HepG2 (cell line): ENCODE results near the gene SLC16A4. TPM values are rescaled to one million over a fixed set of nuclear protein-coding genes. Genes with fewer than 3 reads are reported as not detected.
A peak's percentile ranks its signal among the peaks of the same experiment; 100 is the strongest.

Experiments
- DMAP1 ChIP-seq: IDR thresholded peaks from 2 replicates; pipeline ENCODE4 v1.6.1; 2016
- E2F2 ChIP-seq: sonication (generic); formaldehyde crosslinking; IDR thresholded peaks from 2 replicates; pipeline ENCODE4 v1.4.0; 2020; ENCODE audit warnings: missing genetic modification reagents, borderline replicate concordance
- ERF ChIP-seq: IDR thresholded peaks from 2 replicates; pipeline ENCODE4 v1.6.1; 2018; ENCODE audit warnings: missing biosample characterization, missing genetic modification reagents
- FOXJ3 ChIP-seq: sonication (generic); formaldehyde crosslinking; IDR thresholded peaks from 2 replicates; pipeline ENCODE4 v1.4.0; 2020; ENCODE audit warnings: missing genetic modification reagents, mild to moderate bottlenecking, borderline replicate concordance
- GTF3A ChIP-seq: sonication (generic); formaldehyde crosslinking; conservative IDR thresholded peaks from 2 replicates; pipeline ENCODE4 v1.4.0; 2020; ENCODE audit warnings: mild to moderate bottlenecking, missing genetic modification reagents
- HNF4A ChIP-seq: sonication (generic); formaldehyde crosslinking; IDR thresholded peaks from 2 replicates; pipeline ENCODE4 v1.4.0; 2020; ENCODE audit warnings: missing genetic modification reagents
- KDM4B ChIP-seq: sonication (generic); formaldehyde crosslinking; IDR thresholded peaks from 2 replicates; pipeline ENCODE4 v1.4.0; 2020; ENCODE audit warnings: missing genetic modification reagents
- MTA1 ChIP-seq: sonication (generic); formaldehyde crosslinking; IDR thresholded peaks from 2 replicates; pipeline ENCODE4 v1.4.0; 2020; ENCODE audit warnings: missing genetic modification reagents, mild to moderate bottlenecking, borderline replicate concordance
- RAD51 ChIP-seq: fragments of 450-650 bp; IDR thresholded peaks from 2 replicates; pipeline ENCODE4 v1.6.1; 2016; ENCODE audit warnings: borderline replicate concordance
- RARA ChIP-seq: IDR thresholded peaks from 2 replicates; pipeline ENCODE4 v1.6.1; 2016; ENCODE audit warnings: missing genetic modification reagents, missing compliant biosample characterization
- TEAD2 ChIP-seq: sonication (generic); formaldehyde crosslinking; IDR thresholded peaks from 2 replicates; pipeline ENCODE4 v1.9.0; 2021; ENCODE audit warnings: missing genetic modification reagents
- ZNF251 ChIP-seq: sonication (generic); formaldehyde crosslinking; IDR thresholded peaks from 2 replicates; pipeline ENCODE4 v1.9.0; 2021; ENCODE audit warnings: mild to moderate bottlenecking, missing genetic modification reagents
- ZNF382 ChIP-seq: sonication (generic); formaldehyde crosslinking; IDR thresholded peaks from 2 replicates; pipeline ENCODE4 v1.5.0; 2020; ENCODE audit warnings: missing genetic modification reagents, mild to moderate bottlenecking, borderline replicate concordance
- ZNF547 ChIP-seq: sonication (generic); formaldehyde crosslinking; IDR thresholded peaks from 2 replicates; pipeline ENCODE4 v1.5.1; 2020; ENCODE audit warnings: mild to moderate bottlenecking, missing genetic modification reagents
- ZNF644 ChIP-seq: IDR thresholded peaks from 2 replicates; pipeline ENCODE4 v1.6.1; 2016; ENCODE audit warnings: low read depth
- ZNF652 ChIP-seq: IDR thresholded peaks from 2 replicates; pipeline ENCODE4 v1.6.1; 2016; ENCODE audit warnings: low read depth, borderline replicate concordance
- ZNF879 ChIP-seq: sonication (generic); formaldehyde crosslinking; IDR thresholded peaks from 2 replicates; pipeline ENCODE4 v1.8.1; 2023; ENCODE audit warnings: missing genetic modification reagents
- polyA plus RNA-seq, 8 experiments: library from polyadenylated mRNA; depleted of rRNA in 3 of 8; stranded (reverse) in 7 of 8; unstranded in 1 of 8; fragments of >200 nt; fragmentation: Illumina TruSeq in 4 of 8; extraction: Trizol in 4 of 8; gene quantifications; 2 replicates each; pipeline versions ENCODE4 v1.2.1 to v1.2.3, GENCODE V29; 2011 to 2016; ENCODE audit warnings: low read depth in 4 of 8, missing spikeins in 1 of 8, mixed read lengths in 1 of 8; ENCODE audit not compliant: insufficient read depth in 1 of 8
- total RNA-seq, 5 experiments: library from RNA; depleted of rRNA; stranded (reverse); fragments of >200 nt; fragmentation: Illumina TruSeq; extraction: Trizol; gene quantifications; 2 replicates each; pipeline ENCODE4 v1.2.3, GENCODE V29; 2016; ENCODE audit warnings: low read depth in 1 of 5
- TF ChIP-seq, protein P1 (sequence below): sonication (generic); formaldehyde crosslinking; IDR thresholded peaks from 2 replicates; pipeline ENCODE4 v1.8.1; 2023; ENCODE audit warnings: missing genetic modification reagents, inconsistent platforms, borderline replicate concordance
- TF ChIP-seq, protein P2 (sequence below): IDR thresholded peaks from 2 replicates; pipeline ENCODE4 v1.6.1; 2016; ENCODE audit warnings: low read depth, borderline replicate concordance
- TF ChIP-seq, protein P3 (sequence below): sonication (generic); formaldehyde crosslinking; IDR thresholded peaks from 2 replicates; pipeline ENCODE4 v1.4.0; 2020; ENCODE audit warnings: missing genetic modification reagents, borderline replicate concordance
- TF ChIP-seq, protein P4 (sequence below): sonication (generic); formaldehyde crosslinking; IDR thresholded peaks from 2 replicates; pipeline ENCODE4 v1.5.0; 2020; ENCODE audit warnings: mild to moderate bottlenecking, missing genetic modification reagents

SLC16A4 gene
- total and polyA plus RNA-seq, 2 of the 13 experiments (the other 11 are each of a cell fraction or from before 2014, with no cell fraction given), result 1.1 to 1.5 TPM

DNA sequence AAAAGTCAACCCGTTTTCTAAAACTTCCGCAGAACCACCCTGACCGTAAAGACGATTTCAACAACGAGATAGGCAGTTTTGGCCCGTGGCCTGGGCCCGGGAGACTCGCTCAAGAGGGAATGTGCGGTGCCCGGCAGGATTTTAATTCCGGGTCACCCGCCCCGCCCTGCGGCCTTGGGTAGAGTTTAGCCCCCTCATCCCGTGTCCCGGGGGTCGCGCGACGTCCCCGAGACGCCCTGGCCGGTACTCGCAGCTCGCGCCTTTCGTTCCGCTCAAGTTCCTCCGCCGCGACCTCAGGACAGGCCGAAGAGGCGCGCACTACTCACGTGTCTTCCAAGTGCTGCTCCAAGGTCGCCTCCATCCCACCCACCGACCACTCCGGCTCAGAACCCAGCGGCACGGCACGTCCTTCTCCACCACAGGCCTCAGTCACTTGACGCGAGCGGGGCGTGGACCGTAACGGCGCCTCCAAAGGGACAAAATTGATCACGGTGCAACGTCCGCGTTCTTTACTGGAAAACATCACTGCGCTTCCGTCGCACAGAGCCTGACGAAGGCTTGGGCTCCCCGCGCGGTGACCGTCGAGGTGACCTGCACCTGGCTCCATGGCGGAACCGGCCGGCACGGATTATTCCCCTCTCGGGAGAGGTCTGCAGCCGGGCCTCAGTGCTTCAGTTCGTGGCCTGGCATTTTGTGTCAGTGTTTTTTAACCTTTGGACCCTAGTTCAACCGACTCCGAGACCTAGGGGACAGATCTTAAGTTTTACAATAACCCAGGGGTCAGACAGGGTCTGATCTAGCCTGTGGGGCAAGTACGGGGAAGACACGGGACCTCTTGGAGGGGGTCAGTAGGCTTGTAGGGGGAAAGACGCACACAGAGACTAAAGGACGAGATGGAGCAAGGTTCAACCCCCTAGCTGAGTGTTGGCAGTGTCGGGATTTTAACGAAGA is 16.7 kb upstream of the SLC16A4 start, which contains the start of gene LAMTOR5 (continued):
- TF ChIP-seq RAD51 (no peak), ERF (CRISPR knock-in tag) (0 out of 2 replicates have a peak, but pooled peaks have one; percentile 70), TEAD2 (CRISPR knock-in tag) (no peak), E2F2 (CRISPR knock-in tag) (peak; percentile 18; the same call in 1 of the 2 replicates), RARA (CRISPR knock-in tag) (peak; percentile 75), MTA1 (peak; percentile 88; the same call in 1 of the 2 replicates), ZNF382 (CRISPR knock-in tag) (no peak), FOXJ3 (no peak; the same call in 1 of the 2 replicates), HNF4A (CRISPR knock-in tag) (peak; percentile 79), KDM4B (CRISPR knock-in tag) (peak; percentile 67; the same call in 1 of the 2 replicates), ZNF251 (CRISPR knock-in tag) (0 out of 2 replicates have a peak, but pooled peaks have one; percentile 5), ZNF547 (CRISPR knock-in tag) (peak; percentile 95; the same call in 1 of the 2 replicates), ZNF652 (CRISPR knock-in tag) (0 out of 2 replicates have a peak, but pooled peaks have one; percentile 7), ZNF644 (CRISPR knock-in tag) (no peak), ZNF879 (0 out of 2 replicates have a peak, but pooled peaks have one; percentile 89), DMAP1 (CRISPR knock-in tag) (peak; percentile 99), GTF3A (CRISPR knock-in tag) (0 out of 2 replicates have a peak, but pooled peaks have one; percentile 68)
- TF ChIP-seq, protein P1, sequence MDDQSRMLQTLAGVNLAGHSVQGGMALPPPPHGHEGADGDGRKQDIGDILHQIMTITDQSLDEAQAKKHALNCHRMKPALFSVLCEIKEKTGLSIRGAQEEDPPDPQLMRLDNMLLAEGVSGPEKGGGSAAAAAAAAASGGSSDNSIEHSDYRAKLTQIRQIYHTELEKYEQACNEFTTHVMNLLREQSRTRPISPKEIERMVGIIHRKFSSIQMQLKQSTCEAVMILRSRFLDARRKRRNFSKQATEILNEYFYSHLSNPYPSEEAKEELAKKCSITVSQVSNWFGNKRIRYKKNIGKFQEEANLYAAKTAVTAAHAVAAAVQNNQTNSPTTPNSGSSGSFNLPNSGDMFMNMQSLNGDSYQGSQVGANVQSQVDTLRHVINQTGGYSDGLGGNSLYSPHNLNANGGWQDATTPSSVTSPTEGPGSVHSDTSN (CRISPR knock-in tag), result no peak
- TF ChIP-seq, protein P2, sequence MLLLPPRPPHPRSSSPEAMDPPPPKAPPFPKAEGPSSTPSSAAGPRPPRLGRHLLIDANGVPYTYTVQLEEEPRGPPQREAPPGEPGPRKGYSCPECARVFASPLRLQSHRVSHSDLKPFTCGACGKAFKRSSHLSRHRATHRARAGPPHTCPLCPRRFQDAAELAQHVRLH (CRISPR knock-in tag), result peak; percentile 94; the same call in 1 of the 2 replicates
- TF ChIP-seq, protein P3, sequence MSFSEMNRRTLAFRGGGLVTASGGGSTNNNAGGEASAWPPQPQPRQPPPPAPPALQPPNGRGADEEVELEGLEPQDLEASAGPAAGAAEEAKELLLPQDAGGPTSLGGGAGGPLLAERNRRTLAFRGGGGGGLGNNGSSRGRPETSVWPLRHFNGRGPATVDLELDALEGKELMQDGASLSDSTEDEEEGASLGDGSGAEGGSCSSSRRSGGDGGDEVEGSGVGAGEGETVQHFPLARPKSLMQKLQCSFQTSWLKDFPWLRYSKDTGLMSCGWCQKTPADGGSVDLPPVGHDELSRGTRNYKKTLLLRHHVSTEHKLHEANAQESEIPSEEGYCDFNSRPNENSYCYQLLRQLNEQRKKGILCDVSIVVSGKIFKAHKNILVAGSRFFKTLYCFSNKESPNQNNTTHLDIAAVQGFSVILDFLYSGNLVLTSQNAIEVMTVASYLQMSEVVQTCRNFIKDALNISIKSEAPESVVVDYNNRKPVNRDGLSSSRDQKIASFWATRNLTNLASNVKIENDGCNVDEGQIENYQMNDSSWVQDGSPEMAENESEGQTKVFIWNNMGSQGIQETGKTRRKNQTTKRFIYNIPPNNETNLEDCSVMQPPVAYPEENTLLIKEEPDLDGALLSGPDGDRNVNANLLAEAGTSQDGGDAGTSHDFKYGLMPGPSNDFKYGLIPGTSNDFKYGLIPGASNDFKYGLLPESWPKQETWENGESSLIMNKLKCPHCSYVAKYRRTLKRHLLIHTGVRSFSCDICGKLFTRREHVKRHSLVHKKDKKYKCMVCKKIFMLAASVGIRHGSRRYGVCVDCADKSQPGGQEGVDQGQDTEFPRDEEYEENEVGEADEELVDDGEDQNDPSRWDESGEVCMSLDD, result peak; percentile 66; the same call in 1 of the 2 replicates
- TF ChIP-seq, protein P4, sequence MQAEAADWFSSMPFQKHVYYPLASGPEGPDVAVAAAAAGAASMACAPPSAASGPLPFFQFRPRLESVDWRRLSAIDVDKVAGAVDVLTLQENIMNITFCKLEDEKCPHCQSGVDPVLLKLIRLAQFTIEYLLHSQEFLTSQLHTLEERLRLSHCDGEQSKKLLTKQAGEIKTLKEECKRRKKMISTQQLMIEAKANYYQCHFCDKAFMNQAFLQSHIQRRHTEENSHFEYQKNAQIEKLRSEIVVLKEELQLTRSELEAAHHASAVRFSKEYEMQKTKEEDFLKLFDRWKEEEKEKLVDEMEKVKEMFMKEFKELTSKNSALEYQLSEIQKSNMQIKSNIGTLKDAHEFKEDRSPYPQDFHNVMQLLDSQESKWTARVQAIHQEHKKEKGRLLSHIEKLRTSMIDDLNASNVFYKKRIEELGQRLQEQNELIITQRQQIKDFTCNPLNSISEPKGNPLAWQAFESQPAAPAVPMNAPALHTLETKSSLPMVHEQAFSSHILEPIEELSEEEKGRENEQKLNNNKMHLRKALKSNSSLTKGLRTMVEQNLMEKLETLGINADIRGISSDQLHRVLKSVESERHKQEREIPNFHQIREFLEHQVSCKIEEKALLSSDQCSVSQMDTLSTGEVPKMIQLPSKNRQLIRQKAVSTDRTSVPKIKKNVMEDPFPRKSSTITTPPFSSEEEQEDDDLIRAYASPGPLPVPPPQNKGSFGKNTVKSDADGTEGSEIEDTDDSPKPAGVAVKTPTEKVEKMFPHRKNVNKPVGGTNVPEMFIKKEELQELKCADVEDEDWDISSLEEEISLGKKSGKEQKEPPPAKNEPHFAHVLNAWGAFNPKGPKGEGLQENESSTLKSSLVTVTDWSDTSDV, result 0 out of 2 replicates have a peak, but pooled peaks have one; percentile 48
